ENCODE data around the gene LCNL1. TPM values are rescaled to one million over a fixed set of nuclear protein-coding genes. Genes with fewer than 3 reads are reported as not detected.

LCNL1 gene
- total RNA-seq, 3 donors from 2014 or later, result 0.16 to 0.29 TPM; not detected in 1

Other genes with a start within 250 kb of the LCNL1 start
- gene LCN10, start 240.1 kb upstream of the LCNL1 start, total RNA-seq, result 1 to 10 TPM in 2 of 3 donors, under 1 TPM in 1; 0.73 to 6.9 (median 6.7) TPM
- gene LCN6, start 234.5 kb upstream of the LCNL1 start, total RNA-seq, result 10 to 100 TPM in 1 of 3 donors, 1 to 10 TPM in 2; 4.1 to 12.2 (median 9.5) TPM
- not detected for gene LCN8, start 224.8 kb upstream of the LCNL1 start, total RNA-seq
- not detected for gene LCN15, start 218.5 kb upstream of the LCNL1 start, total RNA-seq
- 100 to 1,000 TPM in 2 of 3 donors, 10 to 100 TPM in 1; 85.8 to 121 (median 103) TPM for gene TMEM141, start 191.6 kb upstream of the LCNL1 start, total RNA-seq
- 1 to 10 TPM in 2 of 3 donors, under 1 TPM in 1; 0.64 to 5.7 (median 5.6) TPM for gene CCDC183, start 186.7 kb upstream of the LCNL1 start, total RNA-seq
- gene RABL6, start 175.0 kb upstream of the LCNL1 start, total RNA-seq, result 10 to 100 TPM; 38.2 to 51.5 (median 41.3) TPM
- gene AJM1, start 140.5 kb upstream of the LCNL1 start, total RNA-seq, result 1 to 10 TPM; 1.0 to 2.3 (median 1.1) TPM
- 10 to 100 TPM; 43.2 to 70.8 (median 52.5) TPM for gene PHPT1, start 133.6 kb upstream of the LCNL1 start, total RNA-seq
- 1 to 10 TPM in 2 of 3 donors, under 1 TPM in 1; 0.64 to 5.6 (median 3.4) TPM for gene MAMDC4, start 130.6 kb upstream of the LCNL1 start, total RNA-seq
- gene EDF1, start 116.7 kb upstream of the LCNL1 start, total RNA-seq, result 100 to 1,000 TPM; 334 to 365 (median 365) TPM
- gene TRAF2, start 96.5 kb upstream of the LCNL1 start, total RNA-seq, result 1 to 10 TPM; 3.4 to 8.9 (median 8.5) TPM
- 100 to 1,000 TPM; 103 to 183 (median 126) TPM for gene FBXW5, start 38.3 kb upstream of the LCNL1 start, total RNA-seq
- not detected for gene C8G, start 37.8 kb upstream of the LCNL1 start, total RNA-seq
- gene LCN12, start 30.7 kb upstream of the LCNL1 start, total RNA-seq, result 1 to 10 TPM in 2 of 3 donors, not detected in 1; 1.8 to 5.6 TPM
- 10 to 100 TPM; 46.7 to 72.6 (median 48.2) TPM for gene PTGDS, start 5.5 kb upstream of the LCNL1 start, total RNA-seq
- 10 to 100 TPM; 24.6 to 66.2 (median 49.2) TPM for gene PAXX, start 9.4 kb downstream of the LCNL1 start, total RNA-seq
- gene CLIC3, start 13.6 kb downstream of the LCNL1 start, total RNA-seq, result 1 to 10 TPM in 1 of 3 donors, under 1 TPM in 1, not detected in 1; 0.32 to 3.5 TPM
- gene ABCA2, start 45.2 kb downstream of the LCNL1 start, total RNA-seq, result 10 to 100 TPM; 17.0 to 30.6 (median 18.9) TPM
- not detected for gene FUT7, start 49.1 kb downstream of the LCNL1 start, total RNA-seq
- gene NPDC1, start 63.2 kb downstream of the LCNL1 start, total RNA-seq, result 10 to 100 TPM; 21.9 to 63.9 (median 63.1) TPM
- 1 to 10 TPM in 2 of 3 donors, under 1 TPM in 1; 0.16 to 6.7 (median 3.6) TPM for gene ENTPD2, start 71.1 kb downstream of the LCNL1 start, total RNA-seq
- 1 to 10 TPM in 2 of 3 donors, under 1 TPM in 1; 0.96 to 2.9 (median 2.8) TPM for gene SAPCD2, start 87.6 kb downstream of the LCNL1 start, total RNA-seq
- gene UAP1L1, start 94.5 kb downstream of the LCNL1 start, total RNA-seq, result 10 to 100 TPM in 1 of 3 donors, 1 to 10 TPM in 2; 6.7 to 12.0 (median 6.9) TPM
- gene MAN1B1, start 104.0 kb downstream of the LCNL1 start, total RNA-seq, result 10 to 100 TPM; 50.1 to 62.8 (median 50.8) TPM
- gene DPP7, start 131.7 kb downstream of the LCNL1 start, total RNA-seq, result 100 to 1,000 TPM; 115 to 137 (median 132) TPM
- 1 to 10 TPM in 2 of 3 donors, not detected in 1; 1.3 to 1.9 TPM for gene GRIN1, start 156.2 kb downstream of the LCNL1 start, total RNA-seq
- gene LRRC26, start 187.1 kb downstream of the LCNL1 start, total RNA-seq, result 1 to 10 TPM in 2 of 3 donors, not detected in 1; 7.8 to 9.2 TPM
- gene TMEM210, start 189.1 kb downstream of the LCNL1 start, total RNA-seq, result not detected
- gene ANAPC2, start 205.6 kb downstream of the LCNL1 start, total RNA-seq, result 10 to 100 TPM; 32.0 to 35.7 (median 32.9) TPM
- 10 to 100 TPM; 75.0 to 92.8 (median 82.7) TPM for gene SSNA1, start 205.7 kb downstream of the LCNL1 start, total RNA-seq
- gene TPRN, start 217.7 kb downstream of the LCNL1 start, total RNA-seq, result 1 to 10 TPM; 4.0 to 9.2 (median 8.5) TPM
- 10 to 100 TPM; 26.5 to 36.6 (median 26.6) TPM for gene TMEM203, start 222.7 kb downstream of the LCNL1 start, total RNA-seq
- gene NDOR1, start 222.7 kb downstream of the LCNL1 start, total RNA-seq, result 1 to 10 TPM; 4.6 to 9.5 (median 7.2) TPM
- gene RNF208, start 239.2 kb downstream of the LCNL1 start, total RNA-seq, result 1 to 10 TPM; 1.5 to 2.9 (median 1.8) TPM
- under 1 TPM; 0.29 to 0.66 (median 0.32) TPM for gene CYSRT1, start 242.2 kb downstream of the LCNL1 start, total RNA-seq
- under 1 TPM in 1 of 3 donors, not detected in 2; 0.29 TPM for gene RNF224, start 244.5 kb downstream of the LCNL1 start, total RNA-seq
- not detected for gene SLC34A3, start 247.9 kb downstream of the LCNL1 start, total RNA-seq